BE2C (cell line): ENCODE results near the gene LEFTY1.

Experiments used
- DNase-seq: peaks from one replicate; pipeline ENCODE4 v3.0.0-alpha.2; 2020
- H3K27me3 ChIP-seq: fragments of 250-450 bp; sonication (Bioruptor Pico); 2 replicates; pipeline ENCODE4 v1.5.1; 2020; ENCODE audit warnings: mild to moderate bottlenecking
- H3K36me3 ChIP-seq: fragments of 250-450 bp; sonication (Bioruptor Pico); 2 replicates; pipeline ENCODE4 v1.5.1; 2020; ENCODE audit warnings: mild to moderate bottlenecking
- H3K4me1 ChIP-seq: fragments of 250-450 bp; sonication (Bioruptor Pico); 2 replicates; pipeline ENCODE4 v1.5.1; 2020
- H3K4me3 ChIP-seq: 2 replicates; pipeline ENCODE4 v1.5.1; 2011; ENCODE audit warnings: low read depth, low read length
- H3K9me3 ChIP-seq: fragments of 250-450 bp; sonication (Bioruptor Pico); 2 replicates; pipeline ENCODE4 v1.5.1; 2020
- TF ChIP-seq, protein P1 (sequence below): IDR thresholded peaks from 2 replicates; pipeline ENCODE4 v1.5.1; 2012; ENCODE audit warnings: mild to moderate bottlenecking, low read depth, low read length

Gene LEFTY1

DNA sequence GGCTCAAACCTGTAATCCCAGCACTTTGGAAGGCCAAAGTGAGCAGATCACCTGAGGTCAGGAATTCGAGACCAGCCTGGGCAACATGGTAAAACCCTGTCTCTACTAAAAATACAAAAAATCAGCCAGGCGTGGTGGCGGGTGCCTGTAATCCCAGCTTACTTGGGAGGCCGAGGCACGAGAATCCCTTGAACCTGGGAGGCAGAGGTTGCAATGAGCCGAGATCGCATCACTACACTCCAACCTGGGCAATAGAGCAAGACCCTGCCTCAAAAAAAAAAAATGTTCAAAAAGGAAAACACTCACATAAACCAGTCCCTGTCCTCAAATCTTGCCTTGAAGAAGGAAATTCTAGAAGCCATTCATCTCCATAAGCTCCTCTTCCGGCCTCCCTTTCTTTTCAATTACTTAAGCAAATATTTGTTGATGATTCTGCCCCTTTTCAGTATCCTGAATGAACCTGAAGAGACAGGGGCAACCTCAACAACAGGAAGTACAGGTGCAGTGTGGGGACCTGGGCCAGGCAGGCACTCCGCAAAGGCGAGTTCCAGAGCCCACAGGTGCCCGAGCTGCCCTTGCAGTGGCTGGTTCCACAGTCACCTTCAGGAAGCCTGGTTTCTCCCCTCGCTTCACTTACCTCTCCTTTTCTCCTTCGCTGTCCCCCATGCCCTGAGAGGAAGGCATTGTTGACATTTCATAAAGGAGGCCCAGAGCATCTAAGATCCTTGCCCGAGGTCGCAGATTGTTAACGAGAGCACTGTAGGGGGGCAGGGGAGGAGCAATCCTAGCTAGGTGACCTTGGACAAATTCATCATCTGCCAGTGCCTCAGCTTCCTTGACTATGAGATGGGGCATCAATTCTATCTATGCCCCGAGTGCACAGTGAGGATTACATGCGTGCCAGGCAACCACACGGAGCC, 8.9 kb upstream of the LEFTY1 start:
- no peaks in the 10 kb centered on the region for H3K9me3 ChIP-seq
- no peaks in the 10 kb centered on the region for H3K36me3 ChIP-seq
- DNase-seq = no peak
- H3K27me3 ChIP-seq = no peaks in the 10 kb centered on the region
- H3K4me1 ChIP-seq = no peaks in the 10 kb centered on the region
- H3K4me3 ChIP-seq = no peak overlapping the region
- TF ChIP-seq, protein P1, sequence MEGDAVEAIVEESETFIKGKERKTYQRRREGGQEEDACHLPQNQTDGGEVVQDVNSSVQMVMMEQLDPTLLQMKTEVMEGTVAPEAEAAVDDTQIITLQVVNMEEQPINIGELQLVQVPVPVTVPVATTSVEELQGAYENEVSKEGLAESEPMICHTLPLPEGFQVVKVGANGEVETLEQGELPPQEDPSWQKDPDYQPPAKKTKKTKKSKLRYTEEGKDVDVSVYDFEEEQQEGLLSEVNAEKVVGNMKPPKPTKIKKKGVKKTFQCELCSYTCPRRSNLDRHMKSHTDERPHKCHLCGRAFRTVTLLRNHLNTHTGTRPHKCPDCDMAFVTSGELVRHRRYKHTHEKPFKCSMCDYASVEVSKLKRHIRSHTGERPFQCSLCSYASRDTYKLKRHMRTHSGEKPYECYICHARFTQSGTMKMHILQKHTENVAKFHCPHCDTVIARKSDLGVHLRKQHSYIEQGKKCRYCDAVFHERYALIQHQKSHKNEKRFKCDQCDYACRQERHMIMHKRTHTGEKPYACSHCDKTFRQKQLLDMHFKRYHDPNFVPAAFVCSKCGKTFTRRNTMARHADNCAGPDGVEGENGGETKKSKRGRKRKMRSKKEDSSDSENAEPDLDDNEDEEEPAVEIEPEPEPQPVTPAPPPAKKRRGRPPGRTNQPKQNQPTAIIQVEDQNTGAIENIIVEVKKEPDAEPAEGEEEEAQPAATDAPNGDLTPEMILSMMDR = no peak

DNA sequence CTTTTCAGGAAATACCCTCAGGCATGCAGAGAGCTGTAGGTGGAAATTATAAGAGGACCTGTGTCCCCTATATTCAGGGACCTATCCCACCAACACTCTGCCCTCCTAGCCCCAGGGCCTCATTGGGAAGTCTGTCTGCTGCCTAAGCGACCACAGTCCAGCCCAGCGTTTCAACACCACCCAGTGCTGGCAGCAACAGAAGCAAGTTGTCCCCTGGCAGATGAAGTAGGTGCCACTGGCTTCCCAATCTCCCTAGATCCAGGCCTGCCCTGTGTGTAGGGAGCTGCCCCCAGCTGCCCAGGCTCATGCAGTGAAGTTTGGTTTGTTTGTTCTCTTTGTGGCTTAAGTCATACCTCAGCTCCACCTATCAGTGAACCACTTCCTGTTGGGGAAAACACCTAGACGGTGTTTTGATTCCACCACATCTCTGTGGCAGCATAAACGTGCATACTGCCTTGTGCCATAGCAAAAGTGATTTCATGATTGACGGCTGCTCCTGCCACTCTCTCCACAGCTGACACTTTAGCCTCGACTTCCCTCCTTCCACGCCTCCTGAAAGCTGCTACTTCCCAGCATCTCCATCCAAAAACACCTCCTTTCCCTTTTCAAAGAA, 8.1 kb upstream of the LEFTY1 start:
- H3K4me1 ChIP-seq = no peaks in the 10 kb centered on the region
- DNase-seq = no peak
- H3K9me3 ChIP-seq = no peaks in the 10 kb centered on the region
- no peaks in the 10 kb centered on the region for H3K27me3 ChIP-seq
- H3K4me3 ChIP-seq = no peak overlapping the region
- TF ChIP-seq, protein P1 = no peak
- H3K36me3 ChIP-seq = no peaks in the 10 kb centered on the region

DNA sequence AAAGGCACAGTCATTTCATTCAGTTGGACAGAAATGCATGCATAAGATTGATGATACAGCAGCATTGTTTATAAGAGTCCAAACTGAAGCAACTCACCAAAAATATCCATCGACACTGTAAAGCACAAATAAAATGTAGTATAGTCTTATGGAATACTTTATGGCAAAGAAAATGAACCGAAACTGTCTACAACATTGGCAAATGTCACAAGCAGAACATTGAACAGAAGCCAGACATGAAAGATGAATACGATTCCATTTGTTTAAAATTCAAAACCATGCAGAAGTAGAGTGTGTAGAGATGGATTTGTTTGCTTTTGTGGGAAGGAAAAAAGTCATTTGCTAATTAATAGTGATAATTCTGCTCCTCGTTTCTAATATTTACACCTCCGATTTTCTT, 7.5 kb upstream of the LEFTY1 start:
- no peaks in the 10 kb centered on the region for H3K4me1 ChIP-seq
- DNase-seq = no peak
- TF ChIP-seq, protein P1 = no peak
- no peak overlapping the region for H3K4me3 ChIP-seq
- H3K27me3 ChIP-seq = no peaks in the 10 kb centered on the region
- H3K9me3 ChIP-seq = no peaks in the 10 kb centered on the region
- no peaks in the 10 kb centered on the region for H3K36me3 ChIP-seq

DNA sequence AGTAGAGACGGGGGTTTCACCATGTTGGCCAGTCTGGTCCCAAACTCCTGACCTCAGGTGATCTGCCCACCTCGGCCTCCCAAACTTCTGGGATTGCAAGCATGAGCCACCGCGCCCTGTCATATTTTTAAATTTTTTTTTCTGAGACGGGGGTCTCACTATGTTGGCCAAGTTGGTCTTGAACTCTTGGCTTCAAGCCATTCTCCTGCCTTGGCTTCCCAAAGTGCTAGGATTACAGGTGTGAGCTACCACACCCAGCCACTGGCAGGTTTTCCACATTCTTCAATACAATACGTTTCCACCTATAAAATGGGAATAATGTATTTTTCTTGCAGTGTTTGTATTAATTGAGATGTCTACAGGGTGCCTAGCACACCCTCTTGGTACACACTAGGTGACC, 3.4 kb upstream of the LEFTY1 start:
- no peaks in the 10 kb centered on the region for H3K9me3 ChIP-seq
- no peaks in the 10 kb centered on the region for H3K4me1 ChIP-seq
- no peaks in the 10 kb centered on the region for H3K36me3 ChIP-seq
- TF ChIP-seq, protein P1 = no peak
- no peak overlapping the region for H3K4me3 ChIP-seq
- no peak for DNase-seq
- H3K27me3 ChIP-seq = no peaks in the 10 kb centered on the region

DNA sequence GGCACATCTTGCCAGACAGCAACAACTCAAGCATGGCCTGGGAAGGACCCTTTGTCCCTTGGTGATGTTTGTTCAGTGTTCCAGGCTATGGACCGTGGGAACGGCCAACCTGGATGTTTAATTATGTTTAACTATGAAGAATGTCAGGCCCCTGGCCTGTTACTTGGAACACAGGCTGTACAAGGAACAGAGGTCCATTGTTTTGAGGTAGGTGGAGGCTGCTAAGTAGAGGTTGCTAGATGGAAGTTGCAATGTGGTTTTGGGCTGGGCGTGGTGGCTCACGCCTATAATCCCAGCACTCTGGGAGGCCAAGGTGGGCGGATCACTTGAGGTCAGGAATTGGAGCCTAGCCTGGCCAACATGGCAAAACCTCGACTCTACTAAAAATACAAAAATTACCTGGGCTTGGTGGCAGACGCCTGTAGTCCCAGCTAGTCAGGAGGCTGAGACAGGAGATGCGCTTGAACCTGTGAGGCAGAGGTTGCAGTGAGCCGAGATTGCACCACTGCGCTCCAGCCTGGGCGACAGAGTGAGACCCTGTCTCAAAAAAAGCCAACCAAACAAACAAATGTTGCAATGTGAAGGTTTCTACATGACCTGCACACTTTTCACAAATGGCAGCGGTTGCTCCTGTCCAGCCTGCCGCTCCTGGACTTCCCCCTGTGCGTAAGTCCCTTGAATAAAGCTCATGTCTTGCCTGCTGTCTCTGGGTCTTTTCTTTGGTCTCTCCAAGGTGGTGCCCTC, 2.5 kb upstream of the LEFTY1 start:
- H3K4me1 ChIP-seq = no peaks in the 10 kb centered on the region
- no peak for DNase-seq
- H3K9me3 ChIP-seq = no peaks in the 10 kb centered on the region
- TF ChIP-seq, protein P1 = no peak
- no peak overlapping the region for H3K4me3 ChIP-seq
- H3K36me3 ChIP-seq = no peaks in the 10 kb centered on the region
- H3K27me3 ChIP-seq = no peaks in the 10 kb centered on the region
